Colonic mucosa (tissue), 4 donors: Measurements from ENCODE around the gene DHX35. TPM values are rescaled to one million over a fixed set of nuclear protein-coding genes. Genes with fewer than 3 reads are reported as not detected.

Source experiments
- DNase-seq: peaks from one replicate; pipeline ENCODE4 v3.0.0-alpha.2; 2020
- H3K27ac ChIP-seq: fragments of 200-600 bp; one replicate; pipeline ENCODE4 v1.8.0; 2021
- H3K27me3 ChIP-seq: fragments of 200-600 bp; one replicate; pipeline ENCODE4 v1.8.0; 2021
- H3K36me3 ChIP-seq: fragments of 200-600 bp; one replicate; pipeline ENCODE4 v1.8.0; 2021
- H3K4me1 ChIP-seq: fragments of 200-600 bp; one replicate; pipeline ENCODE4 v1.8.0; 2021; ENCODE audit warnings: mild to moderate bottlenecking
- H3K4me3 ChIP-seq: fragments of 200-600 bp; one replicate; pipeline ENCODE4 v1.8.0; 2021
- H3K9ac ChIP-seq, 2 donors: one replicate each; pipeline ENCODE4 v1.7.0; 2013; ENCODE audit warnings: control low read depth in 2 of 2, low read depth in 2 of 2, low read length in 2 of 2
- H3K9me3 ChIP-seq: fragments of 200-600 bp; one replicate; pipeline ENCODE4 v1.8.0; 2021
- CTCF ChIP-seq: fragments of 200-600 bp; IDR thresholded peaks from one replicate; pipeline ENCODE4 v1.8.0; 2022; ENCODE audit warnings: antibody characterized with exemption, mild to moderate bottlenecking
- intact Hi-C: fragments of 100-400 bp; cut with DNase I; formaldehyde crosslinking; loops from one replicate; pipeline ENCODE4 v1.14.1; 2022
- total RNA-seq, 2 donors: library from RNA; stranded (reverse); fragmentation: NEBNext Ultra II Directional in 1 of 2; extraction: Animal tissue kit (Norgen Biotek cat#: 25700) in 1 of 2; gene quantifications; one replicate each; pipeline ENCODE4 v1.2.1, GENCODE V29; 2021
- donor health status: healthy.
- donor health status: DM: no; HTN: no; CAD: no.
- donor health status: DM: no; HTN: no; CAD: no.

DHX35 gene
- total RNA-seq, 2 donors from 2014 or later: 16.3 to 16.9 TPM

GRCh38 chr20:38935285-38935684, 26.9 kb upstream of the DHX35 start:
- H3K4me1 ChIP-seq: no peaks in the 10 kb centered on the region
- no peak overlapping the region for H3K27ac ChIP-seq
- no peak overlapping the region for H3K4me3 ChIP-seq

GRCh38 chr20:38935967-38936407, 26.2 kb upstream of the DHX35 start:
- DNase-seq: no peak
- no peaks in the 10 kb centered on the region for H3K9me3 ChIP-seq
- H3K4me3 ChIP-seq: no peak overlapping the region
- no peaks in the 10 kb centered on the region for H3K36me3 ChIP-seq
- no peaks in the 10 kb centered on the region for H3K4me1 ChIP-seq
- no peak for TF ChIP-seq CTCF
- intact Hi-C loops: no loop called here
- H3K27ac ChIP-seq: no peak overlapping the region
- no peaks in the 10 kb centered on the region for H3K27me3 ChIP-seq
- H3K9ac ChIP-seq: no peak overlapping the region

More at GRCh38 chr20:38935285-38935684, 26.9 kb upstream of the DHX35 start:
- H3K9me3 ChIP-seq: no peaks in the 10 kb centered on the region
- intact Hi-C loops: no loop called here
- no peak for TF ChIP-seq CTCF
- H3K9ac ChIP-seq: no peak overlapping the region
- no peaks in the 10 kb centered on the region for H3K36me3 ChIP-seq
- DNase-seq: no peak
- no peaks in the 10 kb centered on the region for H3K27me3 ChIP-seq

GRCh38 chr20:38937000-38937399, 25.1 kb upstream of the DHX35 start:
- H3K4me1 ChIP-seq: no peaks in the 10 kb centered on the region
- no peak for TF ChIP-seq CTCF
- no peaks in the 10 kb centered on the region for H3K36me3 ChIP-seq
- DNase-seq: no peak
- H3K9ac ChIP-seq: no peak overlapping the region
- H3K4me3 ChIP-seq: no peak overlapping the region
- H3K27ac ChIP-seq: no peak overlapping the region
- H3K27me3 ChIP-seq: no peaks in the 10 kb centered on the region
- intact Hi-C loops: no loop called here
- no peaks in the 10 kb centered on the region for H3K9me3 ChIP-seq

DNA sequence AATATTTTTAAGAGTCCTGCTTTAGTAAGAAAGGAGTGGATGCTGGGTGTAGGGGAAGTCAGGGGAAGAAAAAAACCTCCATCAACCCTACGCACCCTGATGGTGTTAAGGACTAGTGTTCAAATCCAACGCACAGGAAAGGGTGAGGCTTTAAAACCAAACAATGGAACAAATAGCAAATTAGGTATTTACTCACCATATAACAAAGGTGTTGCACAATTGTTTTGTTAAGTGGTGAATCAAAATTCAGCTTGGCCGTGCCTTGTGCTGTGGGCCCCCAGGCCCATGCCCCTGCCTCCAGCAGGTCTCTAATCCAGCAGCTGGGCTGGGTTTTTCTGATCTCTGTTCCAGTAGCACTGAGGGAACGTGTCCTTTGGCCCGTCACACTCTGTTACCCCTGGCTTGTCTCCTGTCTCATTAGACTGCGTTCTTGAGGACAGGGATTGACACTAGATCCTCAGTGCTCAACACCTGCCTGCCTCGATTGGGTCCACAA, 24.1 kb upstream of the DHX35 start:
- intact Hi-C loops: no loop called here
- Histone ChIP-seq H3K9ac (no peak overlapping the region), H3K9me3 (no peaks in the 10 kb centered on the region), H3K27ac (no peak overlapping the region), H3K4me1 (no peaks in the 10 kb centered on the region), H3K36me3 (no peaks in the 10 kb centered on the region), H3K27me3 (no peaks in the 10 kb centered on the region), H3K4me3 (no peak overlapping the region)
- no peak for DNase-seq
- TF ChIP-seq CTCF: no peak

DNA sequence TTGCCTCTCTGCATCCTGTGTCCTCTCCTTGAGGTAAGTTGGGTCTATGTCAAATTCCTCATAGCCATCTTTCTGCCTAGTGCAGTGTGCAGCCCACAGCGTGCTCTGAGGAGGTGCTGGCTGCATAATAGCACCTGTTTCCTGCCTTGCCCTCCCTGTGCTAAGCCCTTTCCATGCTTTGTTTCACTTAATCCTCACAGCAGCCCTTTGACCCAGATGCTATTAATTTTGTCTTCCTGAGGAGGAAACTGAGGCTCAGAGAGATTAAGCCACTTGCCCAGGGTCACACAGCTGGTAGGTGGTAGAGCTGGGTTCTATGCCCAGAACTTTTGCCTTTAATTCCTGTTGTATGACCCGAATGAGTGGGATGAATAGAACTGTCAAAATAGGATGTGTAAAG, 22.5 kb upstream of the DHX35 start:
- H3K27me3 ChIP-seq: no peaks in the 10 kb centered on the region
- no peak for TF ChIP-seq CTCF
- H3K27ac ChIP-seq: no peak overlapping the region
- no peaks in the 10 kb centered on the region for H3K4me1 ChIP-seq
- H3K4me3 ChIP-seq: no peak overlapping the region
- no peak overlapping the region for H3K9ac ChIP-seq
- no peaks in the 10 kb centered on the region for H3K36me3 ChIP-seq
- H3K9me3 ChIP-seq: no peaks in the 10 kb centered on the region
- no peak for DNase-seq
- intact Hi-C loops: no loop called here
